ENCODE data around the gene SYCE1L.

Gene SYCE1L

DNA sequence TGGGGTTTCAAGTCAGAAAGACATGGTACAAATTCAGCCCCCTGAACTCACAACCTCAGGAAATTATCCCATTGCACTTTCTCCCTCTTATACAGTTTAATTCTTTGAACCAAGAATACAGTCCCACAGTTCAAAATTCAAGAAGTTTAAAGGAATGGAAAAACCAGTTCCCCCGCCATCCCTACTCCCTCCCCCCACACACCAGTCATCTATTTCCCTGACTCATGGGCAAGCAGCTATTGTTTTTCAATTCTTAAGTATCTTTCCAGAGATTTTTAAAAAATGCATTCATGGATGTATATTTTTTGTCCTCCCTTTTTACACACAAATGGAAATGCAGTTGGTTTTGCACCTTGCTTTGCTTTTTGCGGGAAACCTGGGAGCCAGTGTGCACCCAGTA lies 7.3 kb downstream of the SYCE1L start:
- H3K79me2 ChIP-seq (ENCODE audit: insufficient read depth, low read length), result no peaks in the 10 kb centered on the region
- no peak overlapping the region for H3K4me2 ChIP-seq (ENCODE audit: low read depth, low read length, poor library complexity, severe bottlenecking)
- H3F3A ChIP-seq (ENCODE audit: low read depth), result no peaks in the 10 kb centered on the region
- H3K9me2 ChIP-seq (replicated peaks; ENCODE audit: low read depth, low read length), result no peaks in the 10 kb centered on the region
- H3K9ac ChIP-seq (ENCODE audit: low read depth, low read length, poor library complexity, severe bottlenecking), result no peak overlapping the region
- no peaks in the 10 kb centered on the region for H3K27me3 ChIP-seq (ENCODE audit: insufficient read depth, low read length, poor library complexity, severe bottlenecking)
- H4K20me1 ChIP-seq (ENCODE audit: insufficient read depth, low read length, poor library complexity, severe bottlenecking), result no peaks in the 10 kb centered on the region
- no peak for TF ChIP-seq EZH2phosphoT487 (IDR thresholded peaks at IDR 0.05; ENCODE audit: borderline replicate concordance)
- TF ChIP-seq, protein P1, sequence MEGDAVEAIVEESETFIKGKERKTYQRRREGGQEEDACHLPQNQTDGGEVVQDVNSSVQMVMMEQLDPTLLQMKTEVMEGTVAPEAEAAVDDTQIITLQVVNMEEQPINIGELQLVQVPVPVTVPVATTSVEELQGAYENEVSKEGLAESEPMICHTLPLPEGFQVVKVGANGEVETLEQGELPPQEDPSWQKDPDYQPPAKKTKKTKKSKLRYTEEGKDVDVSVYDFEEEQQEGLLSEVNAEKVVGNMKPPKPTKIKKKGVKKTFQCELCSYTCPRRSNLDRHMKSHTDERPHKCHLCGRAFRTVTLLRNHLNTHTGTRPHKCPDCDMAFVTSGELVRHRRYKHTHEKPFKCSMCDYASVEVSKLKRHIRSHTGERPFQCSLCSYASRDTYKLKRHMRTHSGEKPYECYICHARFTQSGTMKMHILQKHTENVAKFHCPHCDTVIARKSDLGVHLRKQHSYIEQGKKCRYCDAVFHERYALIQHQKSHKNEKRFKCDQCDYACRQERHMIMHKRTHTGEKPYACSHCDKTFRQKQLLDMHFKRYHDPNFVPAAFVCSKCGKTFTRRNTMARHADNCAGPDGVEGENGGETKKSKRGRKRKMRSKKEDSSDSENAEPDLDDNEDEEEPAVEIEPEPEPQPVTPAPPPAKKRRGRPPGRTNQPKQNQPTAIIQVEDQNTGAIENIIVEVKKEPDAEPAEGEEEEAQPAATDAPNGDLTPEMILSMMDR (conservative IDR thresholded peaks at IDR 0.05; ENCODE audit: low read length), result no peak
- H3K4me1 ChIP-seq (ENCODE audit: insufficient read depth, low read length, poor library complexity, severe bottlenecking), result no peaks in the 10 kb centered on the region
- no peak overlapping the region for H2AFZ ChIP-seq (ENCODE audit: low read length)
- no peak overlapping the region for H3K4me3 ChIP-seq (ENCODE audit: low read length, poor library complexity, severe bottlenecking)
- no peaks in the 10 kb centered on the region for H3K36me3 ChIP-seq (ENCODE audit: insufficient read depth, low read length)
- H3K9me3 ChIP-seq (ENCODE audit: insufficient read depth, low read depth, low read length), result no peaks in the 10 kb centered on the region

DNA sequence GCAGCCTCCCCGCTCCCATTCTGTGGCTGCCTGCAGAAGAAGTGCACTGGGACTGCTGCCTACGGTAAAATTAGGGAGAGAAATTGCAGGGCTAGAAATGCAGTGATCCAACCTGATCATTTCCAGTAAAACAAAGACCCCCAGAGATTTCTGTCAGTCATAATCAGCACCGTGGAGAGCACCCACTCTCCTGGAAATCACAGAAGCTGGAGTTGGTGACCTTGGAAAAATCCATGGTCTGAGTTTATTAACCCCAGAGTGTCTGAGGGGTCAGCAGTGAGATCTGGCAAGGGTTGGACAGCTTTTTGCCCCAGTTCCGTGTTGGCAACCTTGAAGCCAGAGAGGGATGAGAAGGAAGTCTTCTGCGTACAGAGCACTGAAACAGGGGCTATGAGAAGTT lies 7.8 kb downstream of the SYCE1L start:
- no peaks in the 10 kb centered on the region for H3K79me2 ChIP-seq (ENCODE audit: insufficient read depth, low read length)
- TF ChIP-seq, protein P1 (conservative IDR thresholded peaks at IDR 0.05; ENCODE audit: low read length), result no peak
- TF ChIP-seq EZH2phosphoT487 (IDR thresholded peaks at IDR 0.05; ENCODE audit: borderline replicate concordance), result no peak
- no peak overlapping the region for H3K9ac ChIP-seq (ENCODE audit: low read depth, low read length, poor library complexity, severe bottlenecking)
- no peaks in the 10 kb centered on the region for H3K36me3 ChIP-seq (ENCODE audit: insufficient read depth, low read length)
- no peaks in the 10 kb centered on the region for H3K4me1 ChIP-seq (ENCODE audit: insufficient read depth, low read length, poor library complexity, severe bottlenecking)
- H3K9me2 ChIP-seq (replicated peaks; ENCODE audit: low read depth, low read length), result no peaks in the 10 kb centered on the region
- H3K9me3 ChIP-seq (ENCODE audit: insufficient read depth, low read depth, low read length), result no peaks in the 10 kb centered on the region
- H3F3A ChIP-seq (ENCODE audit: low read depth), result no peaks in the 10 kb centered on the region
- H2AFZ ChIP-seq (ENCODE audit: low read length), result no peak overlapping the region
- H4K20me1 ChIP-seq (ENCODE audit: insufficient read depth, low read length, poor library complexity, severe bottlenecking), result no peaks in the 10 kb centered on the region
- no peak overlapping the region for H3K4me2 ChIP-seq (ENCODE audit: low read depth, low read length, poor library complexity, severe bottlenecking)
- H3K27me3 ChIP-seq (ENCODE audit: insufficient read depth, low read length, poor library complexity, severe bottlenecking), result no peaks in the 10 kb centered on the region
- no peak overlapping the region for H3K4me3 ChIP-seq (ENCODE audit: low read length, poor library complexity, severe bottlenecking)

DNA sequence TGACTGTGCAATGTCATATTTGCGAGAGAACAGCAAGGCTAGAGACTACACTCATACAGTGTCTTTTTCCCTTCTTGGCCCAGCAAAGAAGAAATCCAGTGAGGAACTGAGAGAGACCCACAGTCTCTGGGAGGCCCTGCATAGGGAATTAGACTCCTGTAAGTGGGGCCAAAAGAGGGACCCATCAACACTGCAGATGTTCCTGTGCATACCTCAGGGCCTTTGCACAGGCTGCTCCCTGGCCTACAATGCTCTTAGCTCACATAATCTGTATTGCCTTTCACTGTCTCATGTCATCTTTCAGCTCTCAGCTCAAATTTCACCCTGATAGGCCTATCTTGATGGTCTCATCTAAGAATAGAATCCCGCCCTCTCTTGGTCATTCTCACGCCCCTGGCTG lies 9.2 kb downstream of the SYCE1L start:
- H2AFZ ChIP-seq (ENCODE audit: low read length), result no peak overlapping the region
- H3K9ac ChIP-seq (ENCODE audit: low read depth, low read length, poor library complexity, severe bottlenecking), result no peak overlapping the region
- no peaks in the 10 kb centered on the region for H3K4me1 ChIP-seq (ENCODE audit: insufficient read depth, low read length, poor library complexity, severe bottlenecking)
- H3K9me3 ChIP-seq (ENCODE audit: insufficient read depth, low read depth, low read length), result no peaks in the 10 kb centered on the region
- TF ChIP-seq EZH2phosphoT487 (IDR thresholded peaks at IDR 0.05; ENCODE audit: borderline replicate concordance), result no peak
- TF ChIP-seq, protein P1 (conservative IDR thresholded peaks at IDR 0.05; ENCODE audit: low read length), result no peak
- H3K4me2 ChIP-seq (ENCODE audit: low read depth, low read length, poor library complexity, severe bottlenecking), result no peak overlapping the region
- no peaks in the 10 kb centered on the region for H3K27me3 ChIP-seq (ENCODE audit: insufficient read depth, low read length, poor library complexity, severe bottlenecking)
- H3K4me3 ChIP-seq (ENCODE audit: low read length, poor library complexity, severe bottlenecking), result no peak overlapping the region
- H3F3A ChIP-seq (ENCODE audit: low read depth), result no peaks in the 10 kb centered on the region
- H4K20me1 ChIP-seq (ENCODE audit: insufficient read depth, low read length, poor library complexity, severe bottlenecking), result no peaks in the 10 kb centered on the region
- H3K36me3 ChIP-seq (ENCODE audit: insufficient read depth, low read length), result no peaks in the 10 kb centered on the region
- no peaks in the 10 kb centered on the region for H3K9me2 ChIP-seq (replicated peaks; ENCODE audit: low read depth, low read length)
- H3K79me2 ChIP-seq (ENCODE audit: insufficient read depth, low read length), result no peaks in the 10 kb centered on the region

Measured in Loucy (cell line).